CD4-positive, alpha-beta T cell treated with Interferon gamma for 1 hour (primary cell): ENCODE results near the gene VSIG10L.

Experiments used
- DNase-seq: peaks from one replicate; pipeline ENCODE4 v3.0.0-alpha.2; 2020

VSIG10L gene

GRCh38 chr19:51365211-51365964 lies 23.4 kb upstream of the VSIG10L start:
- DNase-seq: no peak

- DNase-seq: no peak
These were observed 22.5 kb upstream of the VSIG10L start for GRCh38 chr19:51364200-51365106.

- no peak for DNase-seq
These were observed 19.3 kb upstream of the VSIG10L start for GRCh38 chr19:51361239-51361638.

GRCh38 chr19:51359294-51359693 lies 17.4 kb upstream of the VSIG10L start:
- no peak for DNase-seq

GRCh38 chr19:51357952-51358351 lies 16.0 kb upstream of the VSIG10L start:
- DNase-seq: no peak

GRCh38 chr19:51356159-51356801 lies 14.3 kb upstream of the VSIG10L start:
- no peak for DNase-seq

- peak; percentile 44 for DNase-seq
These were observed 12.8 kb upstream of the VSIG10L start for GRCh38 chr19:51354742-51355148.

- no peak for DNase-seq
These were observed 12.3 kb upstream of the VSIG10L start for GRCh38 chr19:51354103-51354741.

GRCh38 chr19:51352783-51353360 lies 10.9 kb upstream of the VSIG10L start:
- DNase-seq: no peak

- DNase-seq: no peak
These were observed 9.5 kb upstream of the VSIG10L start for GRCh38 chr19:51351266-51351990.

GRCh38 chr19:51347209-51347928 lies 5.4 kb upstream of the VSIG10L start:
- DNase-seq: no peak

GRCh38 chr19:51346742-51347141 lies 4.8 kb upstream of the VSIG10L start:
- DNase-seq: no peak

GRCh38 chr19:51345076-51345620 lies 3.2 kb upstream of the VSIG10L start:
- no peak for DNase-seq

- no peak for DNase-seq
These were observed 961 bp upstream of the VSIG10L start for GRCh38 chr19:51342631-51343569.

GRCh38 chr19:51341066-51341465 lies 873 bp downstream of the VSIG10L start:
- no peak for DNase-seq

- DNase-seq: peak; percentile 93
These were observed 2.0 kb downstream of the VSIG10L start for GRCh38 chr19:51339687-51340656.

- no peak for DNase-seq
These were observed 2.6 kb downstream of the VSIG10L start for GRCh38 chr19:51339313-51339686.

- DNase-seq: peak; percentile 81
These were observed 3.2 kb downstream of the VSIG10L start for GRCh38 chr19:51338563-51339312.
